IPS-20b (cell line): Measurements from ENCODE around the gene HBG1.

Experiments used
- H3K27ac ChIP-seq: one replicate; pipeline ENCODE4 v1.5.1; 2013; ENCODE audit warnings: low read length
- H3K27me3 ChIP-seq: 2 replicates; pipeline ENCODE4 v1.6.1; 2013; ENCODE audit warnings: mild to moderate bottlenecking, low read length, inconsistent platforms; ENCODE audit not compliant: insufficient read depth
- H3K36me3 ChIP-seq: 2 replicates; pipeline ENCODE4 v1.6.1; 2013; ENCODE audit warnings: low read depth, mild to moderate bottlenecking, inconsistent platforms, low read length, moderate library complexity; ENCODE audit not compliant: insufficient read depth
- H3K4me1 ChIP-seq: 2 replicates; pipeline ENCODE4 v1.6.1; 2013; ENCODE audit warnings: mild to moderate bottlenecking, control low read depth, inconsistent platforms, low read length, moderate library complexity; ENCODE audit not compliant: insufficient read depth
- H3K4me3 ChIP-seq: 2 replicates; pipeline ENCODE4 v1.5.1; 2013; ENCODE audit warnings: mild to moderate bottlenecking, low read length, inconsistent platforms
- H3K9ac ChIP-seq: 2 replicates; pipeline ENCODE4 v1.6.1; 2013; ENCODE audit warnings: low read depth, mild to moderate bottlenecking, inconsistent platforms, low read length, moderate library complexity
- H3K9me3 ChIP-seq: 2 replicates; pipeline ENCODE4 v1.6.1; 2013; ENCODE audit warnings: mild to moderate bottlenecking, low read depth, low read length, inconsistent platforms; ENCODE audit not compliant: insufficient read depth

HBG1 gene

GRCh38 chr11:5286351-5286750, 36.7 kb upstream of the HBG1 start:
- H3K27ac ChIP-seq, result no peak overlapping the region
- no peaks in the 10 kb centered on the region for H3K4me1 ChIP-seq
- H3K36me3 ChIP-seq, result no peaks in the 10 kb centered on the region
- H3K9me3 ChIP-seq, result no peaks in the 10 kb centered on the region
- no peaks in the 10 kb centered on the region for H3K27me3 ChIP-seq
- no peak overlapping the region for H3K9ac ChIP-seq
- no peak overlapping the region for H3K4me3 ChIP-seq

GRCh38 chr11:5285703-5286340, 36.2 kb upstream of the HBG1 start:
- Histone ChIP-seq H3K9me3 (no peaks in the 10 kb centered on the region), H3K4me1 (no peaks in the 10 kb centered on the region; the same call in 1 of the 2 replicates), H3K4me3 (no peak overlapping the region), H3K27ac (no peak overlapping the region), H3K36me3 (no peaks in the 10 kb centered on the region), H3K9ac (no peak overlapping the region), H3K27me3 (no peaks in the 10 kb centered on the region)

GRCh38 chr11:5284637-5285036, 35.0 kb upstream of the HBG1 start:
- Histone ChIP-seq H3K9me3 (no peaks in the 10 kb centered on the region), H3K4me1 (no peaks in the 10 kb centered on the region; the same call in 1 of the 2 replicates), H3K36me3 (no peaks in the 10 kb centered on the region), H3K4me3 (no peak overlapping the region), H3K27me3 (no peaks in the 10 kb centered on the region), H3K27ac (no peak overlapping the region), H3K9ac (no peak overlapping the region)

GRCh38 chr11:5283882-5284281, 34.2 kb upstream of the HBG1 start:
- no peaks in the 10 kb centered on the region for H3K36me3 ChIP-seq
- H3K4me1 ChIP-seq, result no peaks in the 10 kb centered on the region; the same call in 1 of the 2 replicates
- no peak overlapping the region for H3K4me3 ChIP-seq
- no peak overlapping the region for H3K27ac ChIP-seq
- no peaks in the 10 kb centered on the region for H3K27me3 ChIP-seq
- no peaks in the 10 kb centered on the region for H3K9me3 ChIP-seq
- no peak overlapping the region for H3K9ac ChIP-seq

- Histone ChIP-seq H3K27ac (no peak overlapping the region), H3K36me3 (no peaks in the 10 kb centered on the region), H3K4me1 (no peaks in the 10 kb centered on the region; the same call in 1 of the 2 replicates), H3K9ac (no peak overlapping the region), H3K4me3 (no peak overlapping the region), H3K27me3 (no peaks in the 10 kb centered on the region), H3K9me3 (no peaks in the 10 kb centered on the region)
Measured at GRCh38 chr11:5283086-5283485, 33.4 kb upstream of the HBG1 start.

- no peak overlapping the region for H3K27ac ChIP-seq
- H3K9ac ChIP-seq, result no peak overlapping the region
- H3K36me3 ChIP-seq, result no peaks in the 10 kb centered on the region
- no peaks in the 10 kb centered on the region for H3K9me3 ChIP-seq
- H3K4me1 ChIP-seq, result no peaks in the 10 kb centered on the region; the same call in 1 of the 2 replicates
- H3K4me3 ChIP-seq, result no peak overlapping the region
- no peaks in the 10 kb centered on the region for H3K27me3 ChIP-seq
Measured at GRCh38 chr11:5282628-5283027, 33.0 kb upstream of the HBG1 start.

- Histone ChIP-seq H3K4me1 (no peaks in the 10 kb centered on the region; the same call in 1 of the 2 replicates), H3K4me3 (no peak overlapping the region), H3K9me3 (no peaks in the 10 kb centered on the region), H3K9ac (no peak overlapping the region), H3K27ac (no peak overlapping the region), H3K27me3 (no peaks in the 10 kb centered on the region), H3K36me3 (no peaks in the 10 kb centered on the region)
Measured at GRCh38 chr11:5281596-5281995, 31.9 kb upstream of the HBG1 start.

GRCh38 chr11:5280582-5281102, 31.0 kb upstream of the HBG1 start:
- Histone ChIP-seq H3K4me3 (no peak overlapping the region), H3K9ac (no peak overlapping the region), H3K27ac (no peak overlapping the region), H3K36me3 (no peaks in the 10 kb centered on the region), H3K9me3 (no peaks in the 10 kb centered on the region), H3K27me3 (no peaks in the 10 kb centered on the region), H3K4me1 (no peaks in the 10 kb centered on the region; the same call in 1 of the 2 replicates)

GRCh38 chr11:5279471-5280090, 29.9 kb upstream of the HBG1 start:
- no peaks in the 10 kb centered on the region for H3K9me3 ChIP-seq
- H3K9ac ChIP-seq, result no peak overlapping the region
- H3K4me1 ChIP-seq, result no peaks in the 10 kb centered on the region; the same call in 1 of the 2 replicates
- H3K36me3 ChIP-seq, result no peaks in the 10 kb centered on the region
- no peak overlapping the region for H3K4me3 ChIP-seq
- H3K27me3 ChIP-seq, result no peaks in the 10 kb centered on the region
- H3K27ac ChIP-seq, result no peak overlapping the region

GRCh38 chr11:5277807-5278382, 28.2 kb upstream of the HBG1 start:
- Histone ChIP-seq H3K27ac (no peak overlapping the region), H3K36me3 (no peaks in the 10 kb centered on the region)

GRCh38 chr11:5276697-5277096, 27.0 kb upstream of the HBG1 start:
- H3K27me3 ChIP-seq, result no peaks in the 10 kb centered on the region
- H3K27ac ChIP-seq, result no peak overlapping the region
- H3K4me3 ChIP-seq, result no peak overlapping the region
- H3K9me3 ChIP-seq, result no peaks in the 10 kb centered on the region
- H3K9ac ChIP-seq, result no peak overlapping the region
- no peaks in the 10 kb centered on the region for H3K36me3 ChIP-seq
- H3K4me1 ChIP-seq, result no peaks in the 10 kb centered on the region; the same call in 1 of the 2 replicates

More at GRCh38 chr11:5277807-5278382, 28.2 kb upstream of the HBG1 start:
- Histone ChIP-seq H3K9me3 (no peaks in the 10 kb centered on the region), H3K9ac (no peak overlapping the region), H3K27me3 (no peaks in the 10 kb centered on the region), H3K4me3 (no peak overlapping the region), H3K4me1 (no peaks in the 10 kb centered on the region; the same call in 1 of the 2 replicates)
